Peyer's patch (tissue), 4 donors: ENCODE measurements around the gene SGIP1. TPM values are rescaled to one million over a fixed set of nuclear protein-coding genes. Genes with fewer than 3 reads are reported as not detected.

Experiments
- DNase-seq, 3 donors: peaks; one replicate each; pipeline ENCODE4 v3.0.0-alpha.2; 2017 to 2019
- H3K27ac ChIP-seq, 4 donors: fragments of 200-600 bp; sonication (generic); one replicate each; pipeline ENCODE4 v1.5.1; 2016 to 2019
- H3K27me3 ChIP-seq, 2 donors: fragments of 200-600 bp; sonication (generic); one replicate each; pipeline ENCODE4 v1.5.1; 2019
- H3K36me3 ChIP-seq, 3 donors: fragments of 200-600 bp; sonication (generic); one replicate each; pipeline ENCODE4 v1.5.1; 2016 to 2019
- H3K4me1 ChIP-seq, 4 donors: fragments of 200-600 bp; sonication (generic); one replicate each; pipeline ENCODE4 v1.5.1; 2016 to 2019
- H3K4me3 ChIP-seq, 4 donors: fragments of 200-600 bp; sonication (generic); 1 replicate in 3 of 4; 2 replicates in 1 of 4; pipeline ENCODE4 v1.5.1; 2016 to 2019; ENCODE audit warnings: mild to moderate bottlenecking in 1 of 4
- H3K9me3 ChIP-seq, 4 donors: fragments of 200-600 bp; sonication (generic); one replicate each; pipeline ENCODE4 v1.5.1; 2016 to 2019; ENCODE audit warnings: mild to moderate bottlenecking in 1 of 4
- POLR2A ChIP-seq, 2 donors: fragments of 450-650 bp; IDR thresholded peaks; one replicate each; pipeline ENCODE4 v1.5.1; 2017; ENCODE audit warnings: antibody characterized with exemption in 2 of 2, mild to moderate bottlenecking in 2 of 2, moderate library complexity in 2 of 2
- total RNA-seq, 4 donors: library from RNA; depleted of rRNA; stranded (reverse); fragments of >200 nt; gene quantifications; one replicate each; pipeline ENCODE4 v1.1.0, GENCODE V29; 2016
- TF ChIP-seq, protein P1 (sequence below), 6 experiments: fragments of 450-650 bp in 4 of 6; fragments of 200-600 bp in 2 of 6; sonication (generic) in 1 of 6; IDR thresholded peaks; one replicate each; pipeline ENCODE4 v1.5.1; 2017 to 2019; ENCODE audit warnings: antibody characterized with exemption in 6 of 6, mild to moderate bottlenecking in 3 of 6, moderate library complexity in 1 of 6

The SGIP1 gene
- total RNA-seq, 4 donors from 2014 or later: 0.47 to 14.9 (median 5.8) TPM

DNA sequence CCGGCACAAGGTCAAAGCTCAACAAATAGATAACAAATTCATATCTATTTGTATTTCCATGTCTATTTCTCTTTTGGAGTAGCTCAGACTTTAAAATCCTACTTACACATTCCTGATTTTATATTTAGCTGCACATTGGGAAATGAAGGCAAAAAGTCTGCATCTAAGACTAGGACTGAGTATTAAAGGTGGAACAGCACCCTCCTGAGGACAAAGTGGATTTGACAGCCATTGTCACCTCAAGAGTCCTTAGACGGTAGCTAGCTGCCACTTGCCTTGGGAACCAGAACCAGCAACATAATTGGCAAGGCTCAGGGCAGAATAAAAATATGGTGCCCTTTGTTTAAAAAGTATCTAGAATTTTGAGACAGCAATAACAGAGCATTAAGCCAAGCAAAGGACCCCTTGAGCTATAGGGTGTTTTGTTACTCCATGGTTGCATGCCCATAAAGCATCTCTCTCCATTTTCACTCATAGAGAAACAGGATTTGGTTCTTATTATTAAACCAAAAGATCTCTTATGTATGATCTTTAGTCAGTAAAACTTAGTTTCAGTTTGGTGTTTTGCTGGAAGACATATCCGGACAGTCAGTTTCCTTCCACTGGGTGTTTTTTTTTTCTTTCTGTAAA lies 30.0 kb upstream of the SGIP1 start:
- Histone ChIP-seq H3K4me1 (no peaks in the 10 kb centered on the region), H3K36me3 (no peaks in the 10 kb centered on the region), H3K9me3 (no peaks in the 10 kb centered on the region), H3K27me3 (no peaks in the 10 kb centered on the region), H3K4me3 (no peak overlapping the region), H3K27ac (no peak overlapping the region)
- DNase-seq: peak in 1 of 3 donors; percentile 50
- TF ChIP-seq, protein P1, sequence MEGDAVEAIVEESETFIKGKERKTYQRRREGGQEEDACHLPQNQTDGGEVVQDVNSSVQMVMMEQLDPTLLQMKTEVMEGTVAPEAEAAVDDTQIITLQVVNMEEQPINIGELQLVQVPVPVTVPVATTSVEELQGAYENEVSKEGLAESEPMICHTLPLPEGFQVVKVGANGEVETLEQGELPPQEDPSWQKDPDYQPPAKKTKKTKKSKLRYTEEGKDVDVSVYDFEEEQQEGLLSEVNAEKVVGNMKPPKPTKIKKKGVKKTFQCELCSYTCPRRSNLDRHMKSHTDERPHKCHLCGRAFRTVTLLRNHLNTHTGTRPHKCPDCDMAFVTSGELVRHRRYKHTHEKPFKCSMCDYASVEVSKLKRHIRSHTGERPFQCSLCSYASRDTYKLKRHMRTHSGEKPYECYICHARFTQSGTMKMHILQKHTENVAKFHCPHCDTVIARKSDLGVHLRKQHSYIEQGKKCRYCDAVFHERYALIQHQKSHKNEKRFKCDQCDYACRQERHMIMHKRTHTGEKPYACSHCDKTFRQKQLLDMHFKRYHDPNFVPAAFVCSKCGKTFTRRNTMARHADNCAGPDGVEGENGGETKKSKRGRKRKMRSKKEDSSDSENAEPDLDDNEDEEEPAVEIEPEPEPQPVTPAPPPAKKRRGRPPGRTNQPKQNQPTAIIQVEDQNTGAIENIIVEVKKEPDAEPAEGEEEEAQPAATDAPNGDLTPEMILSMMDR (IDR thresholded peaks at IDR 0.05): peak in 5 of 6 experiments; percentile 16 to 49 (median 39)
- TF ChIP-seq POLR2A (IDR thresholded peaks at IDR 0.05): no peak

DNA sequence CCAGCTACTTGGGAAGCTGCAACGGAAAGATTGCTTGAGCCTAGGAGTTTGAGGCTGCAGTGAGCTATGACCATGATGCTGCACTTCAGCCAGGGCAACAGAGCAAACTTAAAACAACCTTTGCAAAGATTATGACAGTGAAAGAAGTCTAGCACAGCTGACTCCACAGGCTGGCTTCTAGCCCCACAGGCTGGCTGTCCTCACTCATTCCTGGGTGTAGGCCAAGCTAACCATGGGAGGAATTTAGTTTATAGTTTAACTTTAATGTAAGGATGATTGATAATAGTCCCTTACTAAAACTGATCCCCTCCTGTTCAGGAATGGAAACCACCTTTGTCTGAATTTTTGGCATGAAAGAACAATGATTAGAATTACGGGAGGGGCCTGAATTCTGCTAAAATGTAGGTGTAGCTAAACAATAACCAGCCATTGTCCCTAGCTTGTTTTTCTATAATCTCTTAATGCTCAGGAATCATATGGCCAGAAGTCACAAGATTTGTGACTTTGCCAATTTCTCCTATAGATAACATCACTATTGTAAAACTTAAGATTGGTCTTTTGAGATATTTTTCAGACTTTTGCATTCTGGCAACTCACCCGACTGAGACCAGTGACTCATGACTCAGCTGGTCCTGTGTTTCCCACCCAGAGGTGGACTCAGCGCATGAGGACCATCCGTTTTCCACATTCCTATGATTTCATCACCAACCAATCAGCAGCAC lies 28.1 kb upstream of the SGIP1 start:
- Histone ChIP-seq H3K27ac (no peak overlapping the region), H3K36me3 (no peaks in the 10 kb centered on the region), H3K4me1 (no peaks in the 10 kb centered on the region), H3K27me3 (no peaks in the 10 kb centered on the region), H3K9me3 (no peaks in the 10 kb centered on the region), H3K4me3 (no peak overlapping the region)
- TF ChIP-seq, protein P1 (IDR thresholded peaks at IDR 0.05): no peak
- no peak for DNase-seq

DNA sequence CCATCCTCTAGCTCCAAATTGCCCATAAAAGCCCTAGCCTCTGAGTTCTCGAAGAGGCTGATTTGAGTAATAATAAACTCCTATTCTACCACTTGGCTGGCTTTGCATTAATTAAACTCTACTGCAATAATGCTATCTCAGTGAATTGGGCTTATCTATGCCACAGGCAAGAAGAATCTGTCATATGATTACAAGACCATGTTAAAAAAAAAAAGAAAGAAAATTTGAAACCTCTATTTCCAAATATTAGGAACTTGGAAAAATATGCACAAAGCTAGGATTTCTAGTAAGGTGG lies 27.6 kb upstream of the SGIP1 start:
- no peak for DNase-seq
- no peaks in the 10 kb centered on the region for H3K36me3 ChIP-seq
- no peak overlapping the region for H3K27ac ChIP-seq
- H3K27me3 ChIP-seq: no peaks in the 10 kb centered on the region
- no peak overlapping the region for H3K4me3 ChIP-seq
- H3K9me3 ChIP-seq: no peaks in the 10 kb centered on the region
- TF ChIP-seq, protein P1 (IDR thresholded peaks at IDR 0.05): no peak
- TF ChIP-seq POLR2A (IDR thresholded peaks at IDR 0.05): no peak
- H3K4me1 ChIP-seq: no peaks in the 10 kb centered on the region

DNA sequence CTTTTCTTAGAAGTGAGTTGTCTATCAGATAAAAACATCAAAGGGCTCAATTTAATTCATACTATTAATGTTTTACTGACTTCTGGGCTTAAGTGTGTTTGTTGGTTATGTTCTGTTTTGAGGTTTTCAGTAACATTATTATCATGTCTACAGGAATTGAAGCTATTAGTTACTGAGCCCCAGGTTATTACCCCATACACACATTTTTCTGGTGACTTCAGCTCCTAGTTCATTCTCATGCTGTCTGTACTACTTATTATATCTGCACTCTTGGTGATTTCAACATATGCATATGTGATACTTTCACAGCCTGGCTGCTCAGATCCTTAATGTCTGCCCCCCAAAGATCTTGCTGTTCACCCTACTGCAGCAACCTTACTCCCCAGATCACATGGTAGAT lies 27.0 kb upstream of the SGIP1 start:
- Histone ChIP-seq H3K4me1 (no peaks in the 10 kb centered on the region), H3K4me3 (no peak overlapping the region), H3K27ac (no peak overlapping the region), H3K36me3 (no peaks in the 10 kb centered on the region), H3K27me3 (no peaks in the 10 kb centered on the region), H3K9me3 (no peaks in the 10 kb centered on the region)
- TF ChIP-seq, protein P1 (IDR thresholded peaks at IDR 0.05): no peak
- no peak for TF ChIP-seq POLR2A (IDR thresholded peaks at IDR 0.05)
- DNase-seq: no peak

DNA sequence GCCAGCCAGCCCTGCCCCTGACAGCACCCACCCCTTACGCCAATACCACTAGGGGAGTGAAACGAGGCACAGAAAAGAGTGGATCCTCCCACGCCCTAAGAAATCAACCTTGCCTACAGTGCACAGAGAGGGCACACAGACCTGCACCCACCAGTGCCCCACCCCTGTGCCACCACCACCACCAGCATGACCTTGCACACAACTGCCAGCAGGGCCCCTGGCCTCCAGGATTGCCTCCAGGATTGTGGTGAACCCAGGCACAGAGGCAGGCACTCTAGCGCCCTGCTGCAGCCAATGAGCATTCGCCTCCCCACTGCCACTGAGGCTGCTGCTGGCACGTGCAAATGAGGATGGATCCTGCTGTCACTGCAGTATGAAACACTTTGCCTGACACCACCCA lies 23.5 kb upstream of the SGIP1 start:
- Histone ChIP-seq H3K9me3 (no peaks in the 10 kb centered on the region), H3K27me3 (no peaks in the 10 kb centered on the region), H3K27ac (no peak overlapping the region), H3K4me3 (no peak overlapping the region), H3K36me3 (no peaks in the 10 kb centered on the region), H3K4me1 (no peaks in the 10 kb centered on the region)
- DNase-seq: no peak
- TF ChIP-seq, protein P1 (IDR thresholded peaks at IDR 0.05): no peak
- no peak for TF ChIP-seq POLR2A (IDR thresholded peaks at IDR 0.05)
